ENCODE results near the gene NRCAM. TPM values are rescaled to one million over a fixed set of nuclear protein-coding genes. Genes with fewer than 3 reads are reported as not detected.

Gene NRCAM
- total and polyA plus RNA-seq, 12 donors: 71.6 to 222 (median 148) TPM

DNA sequence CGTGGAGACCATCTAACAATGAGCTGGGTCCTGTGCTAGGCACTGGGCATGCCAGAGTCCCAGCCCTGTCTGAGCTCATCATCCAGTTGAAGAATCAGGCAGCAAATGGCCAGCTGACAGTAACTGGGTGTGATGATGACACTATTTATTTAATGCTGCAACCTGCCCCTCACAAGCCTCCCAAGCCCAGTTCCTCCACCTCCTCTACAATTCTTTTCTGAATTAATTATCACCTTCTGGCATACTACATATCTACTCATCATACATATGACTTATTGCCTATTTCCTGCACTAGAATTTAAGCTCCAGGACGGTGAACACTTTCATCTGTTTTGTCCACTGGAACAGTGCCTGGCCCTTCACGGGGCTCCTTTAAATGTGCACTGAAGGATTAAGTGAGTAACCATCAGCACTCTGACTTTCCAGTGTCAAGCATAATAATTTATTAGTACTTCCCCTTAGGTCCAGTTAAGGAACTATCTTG lies 229.4 kb downstream of the NRCAM start:
- Histone ChIP-seq H3K4me1 (replicated peaks in 1 of 2) (peaks cover 0 to 6% of the 10 kb centered on the region in 2 donors), H3K27ac (no peak overlapping the region), H3K9me3 (replicated peaks in 1 of 3) (no peaks in the 10 kb centered on the region), H3K27me3 (no peaks in the 10 kb centered on the region), H3K36me3 (replicated peaks in 1 of 2) (no peaks in the 10 kb centered on the region), H3K4me3 (no peak overlapping the region)
- TF ChIP-seq POLR2A (IDR thresholded peaks at IDR 0.05): no peak
- TF ChIP-seq, protein P1, sequence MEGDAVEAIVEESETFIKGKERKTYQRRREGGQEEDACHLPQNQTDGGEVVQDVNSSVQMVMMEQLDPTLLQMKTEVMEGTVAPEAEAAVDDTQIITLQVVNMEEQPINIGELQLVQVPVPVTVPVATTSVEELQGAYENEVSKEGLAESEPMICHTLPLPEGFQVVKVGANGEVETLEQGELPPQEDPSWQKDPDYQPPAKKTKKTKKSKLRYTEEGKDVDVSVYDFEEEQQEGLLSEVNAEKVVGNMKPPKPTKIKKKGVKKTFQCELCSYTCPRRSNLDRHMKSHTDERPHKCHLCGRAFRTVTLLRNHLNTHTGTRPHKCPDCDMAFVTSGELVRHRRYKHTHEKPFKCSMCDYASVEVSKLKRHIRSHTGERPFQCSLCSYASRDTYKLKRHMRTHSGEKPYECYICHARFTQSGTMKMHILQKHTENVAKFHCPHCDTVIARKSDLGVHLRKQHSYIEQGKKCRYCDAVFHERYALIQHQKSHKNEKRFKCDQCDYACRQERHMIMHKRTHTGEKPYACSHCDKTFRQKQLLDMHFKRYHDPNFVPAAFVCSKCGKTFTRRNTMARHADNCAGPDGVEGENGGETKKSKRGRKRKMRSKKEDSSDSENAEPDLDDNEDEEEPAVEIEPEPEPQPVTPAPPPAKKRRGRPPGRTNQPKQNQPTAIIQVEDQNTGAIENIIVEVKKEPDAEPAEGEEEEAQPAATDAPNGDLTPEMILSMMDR (IDR thresholded peaks at IDR 0.05): no peak
- 52 to 57% (median 53%) methylated on average over 3 of the region's 3 CpGs for WGBS, 4 donors
- DNase-seq: no peak
- intact Hi-C loops (cut with DNase I): no loop called here

GRCh38 chr7:108225531-108226181 lies 230.6 kb downstream of the NRCAM start:
- Histone ChIP-seq H3K27me3 (no peaks in the 10 kb centered on the region), H3K4me3 (no peak overlapping the region), H3K9me3 (replicated peaks in 1 of 3) (no peaks in the 10 kb centered on the region), H3K27ac (no peak overlapping the region), H3K36me3 (replicated peaks in 1 of 2) (no peaks in the 10 kb centered on the region), H3K4me1 (replicated peaks in 1 of 2) (peaks cover 0 to 6% of the 10 kb centered on the region in 2 donors)
- no peak for DNase-seq
- 77 to 91% (median 89%) methylated on average over 2 of the region's 2 CpGs for WGBS, 4 donors
- intact Hi-C loops (cut with DNase I): no loop called here
- TF ChIP-seq, protein P1 (IDR thresholded peaks at IDR 0.05): no peak
- no peak for TF ChIP-seq POLR2A (IDR thresholded peaks at IDR 0.05)

GRCh38 chr7:108224387-108224786 lies 231.8 kb downstream of the NRCAM start:
- intact Hi-C loops (cut with DNase I): no loop called here
- no peak overlapping the region for H3K4me3 ChIP-seq
- no peaks in the 10 kb centered on the region for H3K36me3 ChIP-seq (replicated peaks in 1 of 2)
- 96 to 100% (median 98%) methylated on average over 1 of the region's 1 CpG for WGBS, 4 donors
- DNase-seq: no peak
- no peaks in the 10 kb centered on the region for H3K27me3 ChIP-seq
- TF ChIP-seq POLR2A (IDR thresholded peaks at IDR 0.05): no peak
- TF ChIP-seq, protein P1 (IDR thresholded peaks at IDR 0.05): no peak
- no peaks in the 10 kb centered on the region for H3K9me3 ChIP-seq (replicated peaks in 1 of 3)
- no peak overlapping the region for H3K27ac ChIP-seq
- peaks cover 0 to 6% of the 10 kb centered on the region in 2 donors for H3K4me1 ChIP-seq (replicated peaks in 1 of 2)

- Histone ChIP-seq H3K27me3 (no peaks in the 10 kb centered on the region), H3K27ac (peak overlapping the region in 1 of 5 donors; percentile 38), H3K4me1 (replicated peaks in 1 of 2) (peaks cover 0 to 6% of the 10 kb centered on the region in 2 donors), H3K4me3 (no peak overlapping the region), H3K9me3 (replicated peaks in 1 of 3) (no peaks in the 10 kb centered on the region), H3K36me3 (replicated peaks in 1 of 2) (no peaks in the 10 kb centered on the region)
- peak in 1 of 7 donors; percentile 30 for DNase-seq
- intact Hi-C loops (cut with DNase I): no loop called here
- TF ChIP-seq, protein P1 (IDR thresholded peaks at IDR 0.05): no peak
- no peak for TF ChIP-seq POLR2A (IDR thresholded peaks at IDR 0.05)
- WGBS, 4 donors: 50 to 67% (median 59%) methylated on average over 7 of the region's 7 CpGs
Observed at GRCh38 chr7:108222236-108222892, 233.9 kb downstream of the NRCAM start.

Data from adrenal gland (tissue), 12 donors.